MG63 (cell line): ENCODE data around the gene PMP22. TPM values are rescaled to one million over a fixed set of nuclear protein-coding genes. Genes with fewer than 3 reads are reported as not detected.

Source experiments
- DNase-seq: peaks from one replicate; pipeline ENCODE4 v3.0.0-alpha.2; 2020
- H3K27me3 ChIP-seq: fragments of 250-450 bp; sonication (Bioruptor Pico); 2 replicates; pipeline ENCODE4 v1.5.1; 2020; ENCODE audit warnings: mild to moderate bottlenecking, moderate library complexity
- H3K36me3 ChIP-seq: fragments of 250-450 bp; sonication (Bioruptor Pico); 2 replicates; pipeline ENCODE4 v1.5.1; 2020; ENCODE audit warnings: mild to moderate bottlenecking, moderate library complexity
- H3K4me3 ChIP-seq: fragments of 250-450 bp; sonication (Bioruptor Pico); 2 replicates; pipeline ENCODE4 v1.5.1; 2020; ENCODE audit warnings: mild to moderate bottlenecking, moderate library complexity
- H3K9me3 ChIP-seq: fragments of 250-450 bp; sonication (Bioruptor Pico); 2 replicates; pipeline ENCODE4 v1.5.1; 2020; ENCODE audit warnings: mild to moderate bottlenecking, moderate library complexity
- total RNA-seq: library from RNA; depleted of rRNA; stranded (reverse); fragments of >200 nt; shearing (Covaris generic); gene quantifications from 2 replicates; pipeline ENCODE4 v1.2.3, GENCODE V29; 2014; ENCODE audit warnings: low replicate concordance; rRNA removed

PMP22 gene
- total RNA-seq, 1 experiment from 2014 or later: 8.9 TPM

- Histone ChIP-seq H3K9me3 (0 out of 2 replicates have a peak, but pooled peaks cover 2% of the 10 kb centered on the region), H3K4me3 (no peak overlapping the region), H3K27me3 (no peaks in the 10 kb centered on the region), H3K36me3 (no peaks in the 10 kb centered on the region)
- DNase-seq: no peak
These were observed 67.9 kb downstream of the PMP22 start for GRCh38 chr17:15197229-15197628.

DNA sequence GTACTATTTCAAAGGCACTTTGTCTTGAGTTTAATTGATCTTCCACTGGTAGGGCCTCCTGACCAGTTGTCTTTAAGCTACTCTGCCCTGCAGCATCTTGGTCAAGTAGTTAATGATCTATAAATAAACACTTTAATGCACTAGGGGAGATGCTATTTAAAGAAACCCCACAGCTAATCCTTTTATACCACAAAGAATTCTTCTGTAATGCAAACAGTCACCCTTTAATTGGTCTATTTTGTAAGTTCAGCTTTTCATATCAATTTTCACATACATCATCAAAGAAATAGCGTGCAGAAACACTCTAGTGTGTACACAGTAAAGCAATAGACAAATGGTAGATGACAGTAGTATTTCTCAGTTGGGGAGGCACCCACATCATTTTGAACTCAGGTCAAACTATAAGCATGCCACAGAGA lies 70.3 kb downstream of the PMP22 start:
- no peak for DNase-seq
- H3K36me3 ChIP-seq: no peaks in the 10 kb centered on the region
- H3K9me3 ChIP-seq: 0 out of 2 replicates have a peak, but pooled peaks cover 2% of the 10 kb centered on the region
- H3K27me3 ChIP-seq: no peaks in the 10 kb centered on the region
- no peak overlapping the region for H3K4me3 ChIP-seq

GRCh38 chr17:15185625-15185991 lies 79.5 kb downstream of the PMP22 start:
- no peaks in the 10 kb centered on the region for H3K27me3 ChIP-seq
- no peaks in the 10 kb centered on the region for H3K9me3 ChIP-seq
- no peak overlapping the region for H3K4me3 ChIP-seq
- peak; percentile 13 for DNase-seq
- no peaks in the 10 kb centered on the region for H3K36me3 ChIP-seq

GRCh38 chr17:15184872-15185624 lies 80.1 kb downstream of the PMP22 start:
- Histone ChIP-seq H3K4me3 (no peak overlapping the region), H3K27me3 (no peaks in the 10 kb centered on the region), H3K9me3 (no peaks in the 10 kb centered on the region), H3K36me3 (no peaks in the 10 kb centered on the region)
- no peak for DNase-seq

GRCh38 chr17:15181816-15182215 lies 83.3 kb downstream of the PMP22 start:
- no peak for DNase-seq
- no peaks in the 10 kb centered on the region for H3K27me3 ChIP-seq
- no peaks in the 10 kb centered on the region for H3K9me3 ChIP-seq
- no peak overlapping the region for H3K4me3 ChIP-seq
- no peaks in the 10 kb centered on the region for H3K36me3 ChIP-seq

GRCh38 chr17:15181333-15181732 lies 83.8 kb downstream of the PMP22 start:
- no peaks in the 10 kb centered on the region for H3K27me3 ChIP-seq
- H3K4me3 ChIP-seq: no peak overlapping the region
- H3K9me3 ChIP-seq: no peaks in the 10 kb centered on the region
- H3K36me3 ChIP-seq: no peaks in the 10 kb centered on the region
- DNase-seq: no peak

DNA sequence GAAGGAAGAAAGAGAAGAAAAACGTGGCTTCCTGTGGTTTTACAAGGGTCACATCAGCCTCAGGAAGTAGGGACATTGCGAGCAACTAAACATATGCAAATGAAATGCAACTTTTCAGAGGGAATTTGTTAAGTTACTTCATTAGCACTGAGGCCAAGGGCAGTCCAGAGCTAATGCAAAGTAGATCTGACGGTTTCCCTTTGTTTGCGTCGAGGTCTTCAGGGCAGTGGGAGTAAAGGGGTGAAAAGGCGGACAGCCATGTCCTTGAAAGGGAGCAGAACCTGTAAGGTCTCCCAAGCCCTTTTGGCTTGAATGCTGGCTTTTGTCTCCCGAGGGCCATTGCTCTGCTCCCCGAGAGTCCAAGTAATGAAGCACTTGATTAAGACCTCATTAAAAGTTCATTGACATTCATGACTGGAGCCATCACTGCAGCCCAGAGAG lies 85.0 kb downstream of the PMP22 start:
- no peaks in the 10 kb centered on the region for H3K9me3 ChIP-seq
- no peaks in the 10 kb centered on the region for H3K27me3 ChIP-seq
- H3K36me3 ChIP-seq: no peaks in the 10 kb centered on the region
- H3K4me3 ChIP-seq: no peak overlapping the region
- no peak for DNase-seq

Other genes with a start within 250 kb of the PMP22 start
- gene TEKT3, start 76.3 kb upstream of the PMP22 start, total RNA-seq: not detected in 2 replicates
- gene CDRT4, start 202.3 kb upstream of the PMP22 start, total RNA-seq: 2.9 TPM in 1 of 2 replicates, not detected in the other